BJ (cell line): ENCODE data around the gene LGR5. TPM values are rescaled to one million over a fixed set of nuclear protein-coding genes. Genes with fewer than 3 reads are reported as not detected.

Experiments
- CTCF ChIA-PET: fragments of 350-600 bp; formaldehyde crosslinking; extraction: SDS; loops from one replicate; lab custom pipeline; 2021; ENCODE audit warnings: antibody characterized with exemption, inconsistent platforms; lab: Yijun Ruan, JAX
- POLR2A ChIA-PET: fragments of 300-600 bp; sonication (Branson Sonifier 250); formaldehyde crosslinking; extraction: SDS; loops from one replicate; lab custom pipeline; 2021; ENCODE audit warnings: antibody characterized with exemption; lab: Charles Lee
- DNase-seq: peaks from one replicate; pipeline ENCODE4 v3.0.0-alpha.2; 2011; ENCODE audit warnings: low read depth
- H3K27me3 ChIP-seq: 2 replicates; pipeline ENCODE4 v1.6.0; 2011; ENCODE audit warnings: low read length; ENCODE audit not compliant: control insufficient read depth, insufficient read depth
- H3K36me3 ChIP-seq: 2 replicates; pipeline ENCODE4 v1.5.1; 2011; ENCODE audit warnings: low read length; ENCODE audit not compliant: control insufficient read depth, insufficient read depth
- H3K4me3 ChIP-seq: 2 replicates; pipeline ENCODE4 v1.5.1; 2011; ENCODE audit warnings: low read depth, mild to moderate bottlenecking, control low read depth, low read length
- polyA plus RNA-seq: library from polyadenylated mRNA; depleted of rRNA; stranded (reverse); fragments of >200 nt; gene quantifications from 2 replicates; pipeline ENCODE4 v1.2.3, GENCODE V29; 2011
- TF ChIP-seq, protein P1 (sequence below): IDR thresholded peaks from 2 replicates; pipeline ENCODE4 v1.5.1; 2011; ENCODE audit warnings: low read depth, mild to moderate bottlenecking, control low read depth, inconsistent platforms, low read length, moderate library complexity; ENCODE audit not compliant: insufficient read depth

The LGR5 gene
- polyA plus RNA-seq, 1 experiment: 0.23 TPM

DNA sequence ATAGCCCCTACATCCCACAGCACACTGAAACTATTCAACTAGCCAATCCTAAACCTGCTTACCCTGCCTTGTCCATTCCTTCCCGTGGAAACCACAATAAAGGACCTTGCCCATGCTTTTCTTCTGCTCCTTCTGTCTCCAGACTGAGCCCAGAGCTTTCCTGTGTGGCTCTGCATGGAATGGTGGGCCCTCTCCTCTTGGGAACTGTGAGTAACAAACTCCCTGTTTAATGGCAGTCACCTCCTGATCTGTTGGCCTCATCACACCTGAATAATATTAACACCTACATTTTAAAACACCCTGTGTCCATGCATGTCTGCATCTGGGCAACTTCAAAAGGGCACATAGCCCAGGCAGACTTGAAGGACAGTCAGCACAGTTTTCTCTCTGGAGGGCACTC, 12.4 kb downstream of the LGR5 start:
- ChIA-PET CTCF (interaction anchor here (1.4 kb wide), 1 partner anchor 8 kb away, joined by 4 read pairs; no protein-coding TSS in a partner anchor), POLR2A (no interaction called here)
- TF ChIP-seq, protein P1, sequence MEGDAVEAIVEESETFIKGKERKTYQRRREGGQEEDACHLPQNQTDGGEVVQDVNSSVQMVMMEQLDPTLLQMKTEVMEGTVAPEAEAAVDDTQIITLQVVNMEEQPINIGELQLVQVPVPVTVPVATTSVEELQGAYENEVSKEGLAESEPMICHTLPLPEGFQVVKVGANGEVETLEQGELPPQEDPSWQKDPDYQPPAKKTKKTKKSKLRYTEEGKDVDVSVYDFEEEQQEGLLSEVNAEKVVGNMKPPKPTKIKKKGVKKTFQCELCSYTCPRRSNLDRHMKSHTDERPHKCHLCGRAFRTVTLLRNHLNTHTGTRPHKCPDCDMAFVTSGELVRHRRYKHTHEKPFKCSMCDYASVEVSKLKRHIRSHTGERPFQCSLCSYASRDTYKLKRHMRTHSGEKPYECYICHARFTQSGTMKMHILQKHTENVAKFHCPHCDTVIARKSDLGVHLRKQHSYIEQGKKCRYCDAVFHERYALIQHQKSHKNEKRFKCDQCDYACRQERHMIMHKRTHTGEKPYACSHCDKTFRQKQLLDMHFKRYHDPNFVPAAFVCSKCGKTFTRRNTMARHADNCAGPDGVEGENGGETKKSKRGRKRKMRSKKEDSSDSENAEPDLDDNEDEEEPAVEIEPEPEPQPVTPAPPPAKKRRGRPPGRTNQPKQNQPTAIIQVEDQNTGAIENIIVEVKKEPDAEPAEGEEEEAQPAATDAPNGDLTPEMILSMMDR: no peak
- H3K36me3 ChIP-seq: no peaks in the 10 kb centered on the region
- no peak for DNase-seq
- no peak overlapping the region for H3K4me3 ChIP-seq
- peaks cover 8% of the 10 kb centered on the region for H3K27me3 ChIP-seq

DNA sequence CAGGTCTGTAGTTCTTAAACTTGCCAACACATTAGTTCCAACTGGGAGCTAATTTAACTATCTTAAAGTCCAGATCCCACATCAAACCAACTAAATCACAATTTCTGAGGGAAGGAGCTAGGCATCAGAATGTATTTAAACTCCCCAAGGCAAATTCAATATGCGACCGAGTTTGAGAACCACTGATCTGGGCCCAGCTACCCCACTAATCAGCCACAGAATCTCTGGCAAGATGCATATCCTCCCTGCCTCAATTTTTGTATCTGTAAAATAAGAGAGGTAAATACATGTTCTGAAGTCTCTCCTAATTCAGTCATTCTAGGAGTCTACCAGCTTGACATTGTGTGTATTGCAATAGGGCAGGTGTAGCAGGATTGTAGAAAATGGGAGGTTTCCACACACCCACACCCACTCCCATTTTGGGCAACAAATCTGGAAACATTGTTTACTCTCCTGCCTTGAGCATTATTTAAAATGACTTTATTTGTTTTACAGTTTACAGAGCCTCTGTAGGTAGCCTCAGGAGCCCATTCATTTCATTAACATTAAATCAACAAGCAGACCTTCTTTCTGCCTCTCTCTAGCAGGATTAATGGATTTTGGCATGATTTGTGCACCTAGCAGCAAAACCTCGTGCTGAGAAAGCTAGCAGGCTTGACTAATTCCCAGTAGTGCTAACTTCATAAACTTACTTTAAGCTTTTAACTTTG, 15.6 kb downstream of the LGR5 start:
- TF ChIP-seq, protein P1: no peak
- Histone ChIP-seq H3K36me3 (no peaks in the 10 kb centered on the region), H3K4me3 (no peak overlapping the region), H3K27me3 (peaks cover 4% of the 10 kb centered on the region)
- POLR2A ChIA-PET: no interaction called here
- no peak for DNase-seq
- CTCF ChIA-PET: interaction anchor here (1.4 kb wide), 1 partner anchor 40 kb away, joined by 3 read pairs; no protein-coding TSS in a partner anchor

DNA sequence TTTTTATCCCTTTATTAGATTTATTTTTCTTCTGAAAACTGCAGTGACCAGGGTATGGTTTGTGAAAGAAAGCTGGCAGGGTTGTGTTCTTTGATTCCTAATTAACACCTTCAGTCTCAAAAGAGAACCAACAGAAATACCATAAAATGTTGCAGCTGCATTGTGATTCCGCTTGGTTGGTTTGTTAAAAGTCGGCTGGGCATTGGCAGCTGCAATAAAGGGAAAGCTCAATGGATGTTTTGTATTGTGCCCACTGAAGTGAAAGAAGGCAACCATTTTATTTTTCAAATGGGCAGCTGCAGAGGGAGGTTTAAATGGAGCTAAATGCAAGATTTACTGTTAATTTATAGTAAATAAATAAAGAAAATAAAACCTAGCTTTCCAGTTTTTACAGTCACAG, 16.7 kb downstream of the LGR5 start:
- DNase-seq: no peak
- ChIA-PET CTCF (interaction anchor here (1.4 kb wide), 1 partner anchor 41 kb away, joined by 3 read pairs; no protein-coding TSS in a partner anchor), POLR2A (no interaction called here)
- TF ChIP-seq, protein P1: no peak
- H3K4me3 ChIP-seq: no peak overlapping the region
- H3K27me3 ChIP-seq: peaks cover 4% of the 10 kb centered on the region
- H3K36me3 ChIP-seq: no peaks in the 10 kb centered on the region

DNA sequence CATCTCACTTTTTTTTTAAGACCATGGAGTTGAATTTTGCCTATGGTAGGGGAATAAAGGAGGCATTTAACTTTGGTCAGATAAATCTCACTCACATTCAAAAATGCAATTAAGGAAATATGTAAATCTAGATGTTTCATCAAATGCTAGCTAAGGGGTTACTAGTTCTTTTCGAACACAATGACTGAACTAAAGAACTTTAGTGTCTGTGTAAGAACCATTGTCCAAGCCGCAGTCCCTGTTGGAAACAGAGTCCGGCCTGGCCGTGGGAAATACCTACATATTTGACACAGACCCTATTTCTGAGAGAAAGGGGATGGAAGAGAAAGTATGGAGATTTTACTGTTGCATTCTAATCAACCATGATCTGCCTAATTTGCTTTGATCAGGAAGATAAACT, 17.4 kb downstream of the LGR5 start:
- no peak for DNase-seq
- TF ChIP-seq, protein P1: no peak
- ChIA-PET POLR2A (no interaction called here), CTCF (interaction anchor here (1.4 kb wide), 1 partner anchor 42 kb away, joined by 3 read pairs; no protein-coding TSS in a partner anchor)
- Histone ChIP-seq H3K4me3 (no peak overlapping the region), H3K36me3 (no peaks in the 10 kb centered on the region), H3K27me3 (peaks cover 4% of the 10 kb centered on the region)

DNA sequence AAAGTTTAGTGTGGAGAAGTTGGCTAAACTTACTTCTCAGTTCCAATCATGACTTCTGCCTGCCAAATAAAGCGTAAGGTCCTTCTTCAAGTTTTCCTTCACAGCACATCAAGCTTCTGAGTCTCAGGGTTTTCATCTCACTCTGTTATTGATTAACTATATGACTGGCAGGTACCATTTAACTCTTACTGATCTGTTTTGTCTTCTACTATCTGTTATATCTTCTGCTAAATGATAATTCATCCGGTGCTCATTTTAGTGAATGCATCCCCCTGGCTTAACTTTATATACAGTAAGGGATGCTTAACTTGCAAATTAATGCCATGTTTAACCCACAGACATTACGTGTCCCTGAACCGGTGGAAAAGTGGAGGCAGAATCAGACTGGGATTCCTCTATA, 20.7 kb downstream of the LGR5 start:
- ChIA-PET CTCF (interaction anchor here (1.5 kb wide), 1 partner anchor 9 kb away, joined by 4 read pairs; no protein-coding TSS in a partner anchor), POLR2A (no interaction called here)
- no peak for DNase-seq
- H3K4me3 ChIP-seq: no peak overlapping the region
- no peaks in the 10 kb centered on the region for H3K36me3 ChIP-seq
- TF ChIP-seq, protein P1: no peak
- 0 out of 2 replicates have a peak, but pooled peaks cover 1% of the 10 kb centered on the region for H3K27me3 ChIP-seq
